ENCODE results near the gene PBXIP1.

Gene PBXIP1

DNA sequence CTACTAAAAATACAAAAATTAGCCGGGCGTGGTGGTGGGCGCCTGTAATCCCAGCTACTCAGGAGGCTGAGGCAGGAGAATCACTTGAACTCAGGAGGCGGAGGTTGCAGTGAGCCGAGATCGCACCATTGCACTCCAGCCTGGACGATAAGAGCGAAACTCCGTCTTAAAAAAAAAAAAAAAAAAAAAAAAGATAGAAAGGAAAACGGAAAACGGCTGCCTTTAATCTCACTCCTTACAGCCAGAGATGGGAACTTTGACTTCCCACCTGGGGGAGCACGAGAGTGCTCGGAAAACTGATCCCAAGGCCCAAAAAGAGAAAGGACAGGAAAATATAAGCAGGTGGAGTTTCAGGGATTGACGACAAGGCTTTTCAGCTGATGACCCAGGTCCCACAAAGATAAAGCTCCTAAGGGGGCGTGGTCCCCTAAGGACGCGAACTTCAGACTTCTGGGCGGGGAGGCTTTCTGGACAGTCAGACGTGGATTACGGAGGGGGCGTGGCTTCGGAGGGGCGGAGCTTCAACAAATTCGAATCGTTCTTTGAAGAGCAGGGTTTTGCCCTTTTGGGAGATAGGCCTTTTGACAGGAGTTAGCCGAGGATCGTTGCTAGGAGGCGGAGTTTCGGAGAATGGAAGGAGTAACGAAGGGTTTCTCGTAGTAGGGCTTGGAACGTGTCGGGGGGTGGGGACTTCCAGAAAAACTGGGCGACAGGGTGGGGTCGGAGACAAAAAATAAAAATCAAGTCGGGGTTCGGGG lies 17.6 kb upstream of the PBXIP1 start:
- DNase-seq (ENCODE audit: low read depth in 4 of 4, low spot score in 1 of 4) = peak; percentile 88 to 95 (median 93)

DNA sequence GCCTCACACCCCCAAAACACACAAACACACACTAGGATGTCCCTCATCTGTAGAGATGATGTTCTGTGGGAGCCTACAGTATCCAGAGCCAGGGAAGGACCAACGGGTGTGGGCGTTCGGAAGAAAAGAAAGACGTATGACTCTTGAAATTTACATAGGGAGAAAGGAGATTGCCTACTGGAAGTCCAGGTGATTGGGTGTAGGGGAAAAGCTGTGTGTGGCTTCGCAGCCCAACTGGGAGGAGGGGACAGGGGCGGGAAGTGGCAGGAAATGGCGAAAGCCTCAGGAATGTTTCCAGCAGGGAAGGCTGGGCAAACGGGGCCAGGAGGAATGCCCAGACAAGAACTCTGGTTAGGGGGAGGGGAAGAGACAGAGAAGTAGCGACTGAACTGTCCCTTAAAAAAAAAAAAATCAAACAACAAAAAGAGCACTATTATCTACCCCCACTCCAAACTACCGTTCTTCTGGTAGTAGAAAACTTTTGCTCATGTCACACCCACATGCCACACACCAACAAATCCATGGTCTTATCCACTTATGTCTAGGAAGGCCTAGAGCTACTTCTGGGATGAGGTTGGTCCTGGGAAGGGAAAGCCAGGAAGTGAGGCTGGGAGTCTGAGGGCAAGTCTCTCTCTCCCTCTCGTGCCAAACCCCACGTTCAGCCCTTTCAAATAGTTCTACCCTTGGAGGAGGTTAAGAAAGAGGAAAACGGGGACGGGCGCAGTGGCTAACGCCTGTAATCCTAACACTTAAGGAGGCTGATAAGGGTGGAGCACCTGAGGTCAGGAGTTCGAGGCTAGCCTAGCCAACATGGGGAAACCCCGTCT lies 16.8 kb upstream of the PBXIP1 start:
- DNase-seq (ENCODE audit: low read depth in 4 of 4, low spot score in 1 of 4) = no peak

GRCh38 chr1:154972213-154972516 lies 16.3 kb upstream of the PBXIP1 start:
- DNase-seq (ENCODE audit: low read depth in 4 of 4, low spot score in 1 of 4) = no peak

GRCh38 chr1:154971341-154971998 lies 15.6 kb upstream of the PBXIP1 start:
- no peak for DNase-seq (ENCODE audit: low read depth in 4 of 4, low spot score in 1 of 4)

GRCh38 chr1:154970631-154971340 lies 14.9 kb upstream of the PBXIP1 start, which contains the start of gene SHC1:
TSS of gene SHC1 (minus strand) at chr1:154970747. CDS start at chr1:154970526, 221 bp downstream.
- DNase-seq (ENCODE audit: low read depth in 4 of 4, low spot score in 1 of 4) = peak in 2 of 4 experiments; percentile 33 to 45

DNA sequence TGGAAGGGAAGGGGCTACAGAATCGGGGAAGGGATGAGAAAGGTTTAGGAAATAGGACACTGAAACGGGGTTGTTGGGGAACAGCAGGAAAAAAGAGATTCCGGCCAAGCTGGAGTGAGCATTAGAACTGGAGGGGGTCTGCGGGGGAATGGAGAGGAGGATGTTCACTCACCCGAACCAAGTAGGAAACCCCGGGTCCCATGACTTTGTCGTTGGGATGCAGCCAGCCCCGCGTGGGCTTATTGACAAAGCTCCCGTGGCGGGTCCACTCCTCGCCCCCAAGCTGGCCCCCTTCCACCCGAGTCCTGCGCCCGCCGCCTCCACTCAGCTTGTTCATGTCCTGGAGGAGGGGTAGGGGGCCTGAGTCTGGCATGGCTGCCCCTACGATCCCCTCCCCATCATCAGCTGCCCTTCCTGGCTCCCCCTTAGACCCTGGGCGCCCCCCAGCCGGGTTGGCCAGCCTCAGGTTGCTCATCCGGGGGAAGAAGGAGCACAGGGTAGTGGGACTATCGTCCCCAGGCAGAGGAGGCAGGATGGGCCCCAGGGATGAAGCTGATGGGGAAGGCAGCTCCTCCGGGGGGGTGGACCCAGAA lies 14.1 kb upstream of the PBXIP1 start:
- no peak for DNase-seq (ENCODE audit: low read depth in 4 of 4, low spot score in 1 of 4)

DNA sequence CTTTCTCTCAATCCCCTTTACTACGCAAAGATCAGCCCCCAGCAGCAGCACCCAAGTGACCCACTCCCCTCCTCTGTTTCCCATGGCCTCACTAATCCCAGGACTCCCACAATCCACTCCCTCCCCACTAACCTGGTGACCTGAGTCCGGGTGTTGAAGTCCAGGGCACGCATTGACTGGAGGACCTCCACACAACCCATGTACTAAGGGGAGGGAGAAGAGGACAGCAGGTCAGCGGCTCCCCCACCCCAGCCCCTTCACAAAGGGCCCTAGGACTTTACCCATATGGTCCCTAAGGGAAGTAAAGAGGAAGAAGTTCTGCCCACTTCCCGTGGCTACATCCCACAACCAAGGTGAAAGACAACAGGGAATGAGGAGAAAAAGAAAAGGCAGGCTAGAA lies 13.3 kb upstream of the PBXIP1 start:
- DNase-seq (ENCODE audit: low read depth in 4 of 4, low spot score in 1 of 4) = no peak

GRCh38 chr1:154968731-154969130 lies 12.8 kb upstream of the PBXIP1 start:
- DNase-seq (ENCODE audit: low read depth in 4 of 4, low spot score in 1 of 4) = no peak

DNA sequence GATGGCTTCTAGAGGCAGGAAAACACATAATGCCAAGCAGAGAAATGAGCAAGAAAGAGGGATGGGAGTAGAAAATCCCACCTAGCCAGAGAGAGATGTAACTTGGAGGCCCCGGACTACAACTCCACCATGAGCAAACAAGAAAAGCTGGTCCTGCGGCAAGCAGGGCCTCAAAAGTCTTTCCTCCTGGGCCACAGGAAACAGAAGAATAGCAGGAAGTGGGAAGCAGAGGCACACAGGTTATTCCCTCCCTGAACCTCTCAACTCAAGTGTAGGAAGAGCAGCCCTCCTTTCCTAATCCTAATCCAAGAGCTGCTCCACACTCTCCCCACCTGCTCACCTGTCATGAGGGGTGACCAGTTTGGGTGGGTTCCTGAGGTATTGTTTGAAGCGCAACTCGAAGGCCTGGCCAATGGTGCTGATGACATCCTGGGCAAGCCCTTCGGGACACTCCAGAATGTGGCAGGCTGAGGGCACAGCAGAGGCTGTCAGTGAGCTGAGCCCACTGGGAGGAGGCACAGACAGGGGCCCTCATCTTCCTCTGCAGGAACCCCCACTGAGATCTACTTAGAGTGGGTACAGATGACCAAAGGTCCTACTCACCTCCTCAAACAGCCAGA lies 11.5 kb upstream of the PBXIP1 start:
- DNase-seq (ENCODE audit: low read depth in 4 of 4, low spot score in 1 of 4) = no peak

DNA sequence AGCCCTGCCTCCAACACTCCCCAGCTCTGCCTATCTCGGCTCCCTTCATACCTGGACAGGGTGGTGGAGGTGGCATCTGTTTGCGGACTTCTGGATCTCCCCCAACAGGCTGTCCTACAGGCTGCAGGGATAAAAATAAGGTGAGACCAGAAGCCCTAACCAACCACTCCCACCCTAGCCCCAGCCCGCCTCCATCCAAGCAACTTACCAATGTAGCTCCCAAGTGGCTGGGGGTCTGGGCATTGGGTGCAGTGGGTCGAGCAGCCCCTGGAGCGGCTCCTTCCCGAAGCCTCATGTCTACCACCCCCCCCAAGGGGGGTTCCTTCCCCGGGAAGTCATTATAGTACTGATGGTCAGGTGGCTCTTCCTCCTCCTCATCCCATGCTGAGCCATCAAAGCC lies 10.2 kb upstream of the PBXIP1 start:
- no peak for DNase-seq (ENCODE audit: low read depth in 4 of 4, low spot score in 1 of 4)

GRCh38 chr1:154964359-154964758 lies 8.5 kb upstream of the PBXIP1 start:
- no peak for DNase-seq (ENCODE audit: low read depth in 4 of 4, low spot score in 1 of 4)

GRCh38 chr1:154963643-154964042 lies 7.7 kb upstream of the PBXIP1 start:
- no peak for DNase-seq (ENCODE audit: low read depth in 4 of 4, low spot score in 1 of 4)

DNA sequence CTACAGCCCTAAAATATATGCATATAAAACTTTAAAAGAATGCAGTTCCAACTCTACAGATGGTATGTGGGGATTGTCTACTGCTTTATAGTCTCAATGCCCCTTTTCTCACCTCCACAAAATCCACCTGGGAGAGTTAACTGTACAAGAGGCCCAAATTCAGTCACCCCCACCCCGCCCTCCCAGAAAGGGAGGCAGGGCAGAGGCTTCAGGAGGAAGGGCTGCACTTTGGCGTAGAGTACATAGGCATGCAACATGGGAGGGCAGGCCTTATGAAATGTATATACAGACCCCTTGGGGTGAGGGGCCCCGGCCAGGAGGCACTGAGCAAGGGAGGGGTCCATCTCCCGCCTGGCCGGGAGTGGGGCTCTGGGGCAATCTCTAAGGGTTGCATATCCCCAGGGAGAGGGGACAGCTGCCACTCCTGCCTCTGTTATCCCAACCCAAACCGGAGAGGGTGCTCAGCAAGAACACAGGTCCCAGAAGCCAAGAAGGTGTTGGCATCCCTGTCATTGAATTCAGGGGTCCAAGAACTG lies 7.0 kb upstream of the PBXIP1 start:
- no peak for DNase-seq (ENCODE audit: low read depth in 4 of 4, low spot score in 1 of 4)

DNA sequence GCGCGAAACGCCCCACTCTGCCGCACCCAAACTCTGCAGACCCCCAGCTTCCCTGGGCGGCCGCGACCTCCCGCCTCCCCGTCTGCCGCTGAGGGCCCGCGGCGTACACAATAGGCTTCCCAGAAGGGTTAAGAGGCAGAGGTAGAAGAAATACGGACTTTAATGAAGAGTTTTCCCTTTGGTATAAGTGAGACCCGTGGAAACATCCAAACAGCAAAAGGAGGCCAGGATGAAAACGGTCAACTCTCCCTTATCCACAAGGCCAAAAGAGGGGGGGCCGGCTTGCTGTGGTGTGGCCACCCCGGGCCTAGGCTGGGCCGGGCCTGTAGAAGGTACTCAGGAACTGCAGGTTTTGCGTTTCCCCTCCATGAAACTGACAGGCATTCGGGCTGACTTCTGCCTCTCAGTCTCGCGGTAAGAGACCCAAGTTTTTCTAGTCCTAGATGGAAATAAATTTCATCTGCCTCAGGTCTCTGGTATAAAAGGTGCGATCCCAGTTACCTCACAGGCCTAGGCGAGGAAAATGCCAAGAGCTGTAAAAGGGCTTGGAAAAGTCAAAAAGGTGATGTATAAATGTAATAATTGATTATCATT lies 6.4 kb upstream of the PBXIP1 start:
- DNase-seq (ENCODE audit: low read depth in 4 of 4, low spot score in 1 of 4) = no peak

GRCh38 chr1:154961207-154962155 lies 5.6 kb upstream of the PBXIP1 start, which contains the start of gene PYGO2:
TSS of gene PYGO2 (minus strand) at chr1:154961782. CDS start at chr1:154961576, 206 bp downstream.
- DNase-seq (ENCODE audit: low read depth in 4 of 4, low spot score in 1 of 4) = peak; percentile 57 to 88 (median 70)

DNA sequence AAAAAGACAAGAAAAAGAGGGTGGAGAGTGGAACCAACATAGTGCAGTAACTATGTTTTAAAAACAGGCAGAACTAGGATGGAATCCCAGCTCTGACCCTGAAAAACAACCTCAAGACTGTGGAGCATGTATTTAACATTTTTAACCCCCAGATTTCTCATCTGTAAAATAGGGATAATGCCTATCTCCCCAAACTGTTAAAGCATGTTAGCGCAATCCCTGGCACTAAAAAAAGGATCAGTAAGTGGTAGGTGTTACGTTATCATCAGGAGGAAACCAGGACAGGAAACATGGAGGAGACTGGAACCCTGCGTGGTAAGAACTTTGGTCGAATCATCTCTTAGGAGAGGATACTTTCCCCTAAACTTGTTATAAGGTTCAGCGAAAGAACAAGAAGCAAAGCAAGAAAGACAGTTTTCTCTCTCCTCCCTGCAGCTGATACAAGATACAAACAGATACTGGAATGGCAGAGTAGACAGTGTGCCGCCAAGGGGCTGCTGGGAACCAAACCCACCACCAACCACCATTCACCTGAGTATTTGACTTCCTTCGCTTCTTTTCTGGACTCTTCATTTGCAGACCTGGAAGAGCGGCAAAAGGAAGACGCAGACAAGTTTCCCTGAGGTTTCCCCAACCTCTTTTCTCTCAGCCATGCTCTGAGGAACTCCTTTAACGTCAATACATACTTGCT lies 4.7 kb upstream of the PBXIP1 start:
- DNase-seq (ENCODE audit: low read depth in 4 of 4, low spot score in 1 of 4) = no peak

DNA sequence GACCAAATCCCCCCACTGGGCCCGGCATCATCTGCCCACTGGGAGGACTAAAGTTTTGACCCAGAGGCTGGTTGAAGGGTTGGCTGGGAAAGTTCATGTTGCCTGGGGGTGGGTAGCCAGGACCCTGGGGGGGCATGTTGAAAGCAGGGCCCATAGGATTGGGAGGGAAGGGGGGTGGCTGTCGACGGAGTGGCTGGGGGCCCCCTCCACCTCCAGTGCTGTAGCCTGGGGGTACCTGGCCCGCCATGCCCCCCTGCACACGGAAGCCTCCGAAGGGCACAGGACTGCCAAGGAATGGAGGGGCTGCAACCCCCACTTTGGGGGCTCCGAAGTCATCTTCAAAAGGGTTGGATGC lies 3.5 kb upstream of the PBXIP1 start:
- no peak for DNase-seq (ENCODE audit: low read depth in 4 of 4, low spot score in 1 of 4)

Measured in stimulated activated CD4-positive, alpha-beta T cell treated with anti-CD3 and anti-CD28 coated beads, Interleukin-1b, Interleukin-23, amount 100 ng/mL, for 24 hours (primary cell).